ENCODE data around the gene ATOX1.

ATOX1 gene

DNA sequence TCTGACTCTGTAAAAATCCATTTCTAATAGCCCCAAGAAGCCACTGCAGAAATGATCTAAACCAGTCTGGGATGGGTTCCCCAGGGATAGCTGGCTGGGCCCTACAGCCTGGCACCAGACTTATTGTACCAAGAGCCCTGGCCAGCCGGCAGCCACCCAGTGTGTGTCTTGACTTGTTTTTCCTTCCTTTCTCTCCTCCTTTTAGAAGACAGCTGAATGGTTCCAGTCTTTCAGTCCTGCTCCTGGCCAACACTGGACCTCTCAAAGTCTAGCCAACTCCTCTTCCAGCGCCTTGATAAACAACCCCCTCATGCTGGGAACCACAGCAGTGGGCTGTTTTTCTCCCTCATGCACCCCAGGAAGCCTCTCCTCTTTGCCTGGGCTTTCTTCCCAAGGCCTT is 34.1 kb downstream of the ATOX1 start:
- Mint-ChIP-seq H3K36me3 (peaks cover 5% of the 10 kb centered on the region), H3K27ac (no peak overlapping the region), H3K9me3 (no peaks in the 10 kb centered on the region), H3K4me1 (no peaks in the 10 kb centered on the region), H3K4me3 (no peak overlapping the region)
- DNase-seq (ENCODE audit: low spot score in 2 of 2), result no peak
- no peak for ATAC-seq

DNA sequence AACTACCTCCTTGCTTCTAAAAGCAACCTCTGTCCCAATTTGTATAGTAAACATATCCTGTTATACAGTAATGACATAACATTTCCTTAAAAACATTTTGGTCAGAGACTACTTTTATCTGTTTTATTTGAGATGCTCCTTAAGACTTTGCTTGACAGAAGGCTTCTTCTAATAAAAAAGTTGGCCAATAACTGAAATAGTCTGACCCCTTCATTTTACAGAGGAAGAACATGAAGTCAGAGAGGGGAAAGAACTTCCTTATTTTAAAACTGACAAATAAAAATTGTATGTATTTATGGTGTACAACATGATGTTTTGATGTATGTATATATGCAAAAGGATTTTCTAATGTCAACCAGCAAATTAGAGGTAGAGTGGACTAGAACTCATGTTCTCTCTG is 35.9 kb downstream of the ATOX1 start:
- Mint-ChIP-seq H3K36me3 (peaks cover 5% of the 10 kb centered on the region), H3K27ac (no peak overlapping the region), H3K4me3 (no peak overlapping the region), H3K4me1 (no peaks in the 10 kb centered on the region), H3K9me3 (no peaks in the 10 kb centered on the region)
- no peak for ATAC-seq
- DNase-seq (ENCODE audit: low spot score in 2 of 2), result no peak

DNA sequence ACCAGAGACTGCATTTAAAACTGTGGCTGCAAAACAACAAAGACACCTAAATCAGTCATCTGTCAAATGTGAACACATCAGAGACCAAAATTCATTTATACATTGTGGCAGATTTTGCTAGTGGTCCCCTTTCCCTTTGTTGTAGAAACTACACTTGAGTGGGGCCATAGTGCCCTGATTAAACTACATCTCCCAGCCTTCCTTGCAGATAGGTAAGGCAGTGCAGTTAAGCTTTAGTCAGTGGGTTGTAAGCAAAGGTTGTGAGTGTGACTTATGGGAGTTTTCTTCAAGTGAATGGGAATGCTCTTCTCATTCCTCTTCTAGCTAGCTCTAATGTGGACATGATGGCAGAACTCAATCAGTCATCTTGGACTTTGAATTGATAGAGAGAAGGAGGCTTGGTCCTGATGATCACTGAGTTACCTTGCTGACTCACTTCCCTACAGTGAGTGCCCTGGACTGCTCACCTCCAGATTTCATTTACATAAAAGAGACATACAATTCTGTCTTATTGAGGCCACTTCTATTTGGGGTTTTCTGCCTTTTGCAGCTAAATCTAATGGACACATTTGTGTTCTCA is 36.5 kb downstream of the ATOX1 start:
- Mint-ChIP-seq H3K36me3 (peaks cover 5% of the 10 kb centered on the region), H3K4me3 (no peak overlapping the region), H3K27ac (peak overlapping the region; percentile 48), H3K9me3 (no peaks in the 10 kb centered on the region), H3K4me1 (no peaks in the 10 kb centered on the region)
- ATAC-seq, result peak; percentile 34
- DNase-seq (ENCODE audit: low spot score in 2 of 2), result no peak

- DNase-seq (ENCODE audit: low spot score in 2 of 2), result no peak
- ATAC-seq, result peak; percentile 91
- H3K36me3 Mint-ChIP-seq, result peaks cover 5% of the 10 kb centered on the region
- H3K9me3 Mint-ChIP-seq, result no peaks in the 10 kb centered on the region
- H3K4me3 Mint-ChIP-seq, result no peak overlapping the region
- no peaks in the 10 kb centered on the region for H3K4me1 Mint-ChIP-seq
- peak overlapping the region; percentile 48 for H3K27ac Mint-ChIP-seq
Measured at GRCh38 chr5:151721087-151721646, 37.3 kb downstream of the ATOX1 start.

DNA sequence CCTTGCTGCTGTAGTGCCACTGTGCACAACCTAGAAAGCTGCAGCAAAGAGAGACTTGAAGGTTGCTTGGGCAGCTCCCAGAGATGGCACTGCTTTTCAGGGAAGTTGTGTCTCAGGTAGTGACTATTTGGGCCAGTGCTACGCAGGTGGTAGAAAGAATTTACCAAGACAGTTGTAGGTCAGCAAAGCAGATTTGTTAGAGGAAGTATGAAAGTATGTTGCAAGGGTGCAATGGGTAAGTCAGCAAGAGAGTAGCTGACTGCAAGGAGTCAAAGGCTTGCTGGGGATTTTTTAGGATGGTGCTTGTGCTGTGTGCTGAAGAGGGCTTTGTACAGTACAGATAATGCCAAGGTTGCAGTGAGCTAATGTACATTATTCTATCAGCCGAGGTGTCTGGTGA is 38.2 kb downstream of the ATOX1 start:
- ATAC-seq (no peak), DNase-seq (ENCODE audit: low spot score in 2 of 2) (no peak)
- no peaks in the 10 kb centered on the region for H3K36me3 Mint-ChIP-seq
- no peaks in the 10 kb centered on the region for H3K4me1 Mint-ChIP-seq
- H3K9me3 Mint-ChIP-seq, result no peaks in the 10 kb centered on the region
- H3K27ac Mint-ChIP-seq, result no peak overlapping the region
- H3K4me3 Mint-ChIP-seq, result no peak overlapping the region

DNA sequence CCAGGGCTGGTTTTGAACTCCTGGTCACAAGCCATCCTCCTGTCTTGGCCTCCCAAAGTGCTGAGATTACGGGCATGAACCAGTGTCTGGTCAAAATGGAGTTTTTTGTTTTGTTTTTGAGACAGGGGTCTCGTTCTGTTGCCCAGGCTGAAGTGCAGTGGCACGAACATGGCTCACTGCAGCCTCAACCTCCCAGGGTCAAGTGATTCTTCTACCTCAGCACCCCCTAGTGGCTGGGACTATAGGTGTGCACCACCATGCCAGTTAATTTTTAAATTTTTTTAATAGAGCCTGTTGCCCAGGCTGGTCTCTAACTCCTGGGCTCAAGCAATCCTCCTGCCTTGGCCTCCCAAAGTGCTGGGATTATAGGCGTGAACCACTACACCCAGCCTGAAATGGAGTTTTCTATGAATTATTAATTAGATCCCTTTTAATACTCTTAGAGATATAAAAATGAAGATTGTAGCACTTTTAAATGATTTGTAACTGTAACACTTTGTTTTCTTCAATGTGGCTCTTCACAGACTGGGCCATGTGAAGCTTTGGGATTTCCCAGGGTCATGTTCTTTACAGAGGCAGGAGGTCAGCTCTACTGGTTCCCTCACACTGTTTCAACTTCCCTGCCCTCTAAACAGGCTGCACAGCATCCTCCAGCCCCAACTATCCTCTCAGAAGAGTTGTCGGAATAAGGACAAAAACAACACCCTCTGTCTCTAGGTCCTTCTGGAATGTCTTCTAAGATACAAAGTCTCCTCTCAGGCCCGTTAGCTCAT is 39.0 kb downstream of the ATOX1 start:
- Mint-ChIP-seq H3K9me3 (no peaks in the 10 kb centered on the region), H3K4me3 (no peak overlapping the region), H3K36me3 (no peaks in the 10 kb centered on the region), H3K27ac (no peak overlapping the region), H3K4me1 (no peaks in the 10 kb centered on the region)
- ATAC-seq (no peak), DNase-seq (ENCODE audit: low spot score in 2 of 2) (no peak)

DNA sequence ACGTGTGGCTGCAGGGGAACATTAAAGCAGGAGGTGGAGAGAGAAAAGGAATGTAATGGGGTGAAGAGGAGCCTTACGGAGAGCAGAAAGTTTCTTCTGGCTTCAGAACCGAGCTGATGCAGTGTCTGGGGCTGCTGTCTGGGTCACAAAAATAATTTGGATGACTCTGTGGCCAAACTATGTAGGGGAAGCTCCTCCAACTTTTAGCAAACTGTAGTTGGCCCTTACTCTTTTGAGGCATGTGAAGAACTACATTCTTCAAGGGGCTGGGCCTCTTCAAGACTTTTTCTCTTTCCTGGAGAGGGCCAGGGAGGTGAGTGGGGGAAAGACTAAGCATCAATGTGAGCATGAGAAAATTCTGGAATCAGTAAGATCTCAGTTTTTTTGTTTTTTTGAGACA is 39.8 kb downstream of the ATOX1 start:
- no peaks in the 10 kb centered on the region for H3K36me3 Mint-ChIP-seq
- H3K4me3 Mint-ChIP-seq, result no peak overlapping the region
- ATAC-seq, result no peak
- no peak for DNase-seq (ENCODE audit: low spot score in 2 of 2)
- H3K4me1 Mint-ChIP-seq, result no peaks in the 10 kb centered on the region
- no peak overlapping the region for H3K27ac Mint-ChIP-seq
- H3K9me3 Mint-ChIP-seq, result no peaks in the 10 kb centered on the region

DNA sequence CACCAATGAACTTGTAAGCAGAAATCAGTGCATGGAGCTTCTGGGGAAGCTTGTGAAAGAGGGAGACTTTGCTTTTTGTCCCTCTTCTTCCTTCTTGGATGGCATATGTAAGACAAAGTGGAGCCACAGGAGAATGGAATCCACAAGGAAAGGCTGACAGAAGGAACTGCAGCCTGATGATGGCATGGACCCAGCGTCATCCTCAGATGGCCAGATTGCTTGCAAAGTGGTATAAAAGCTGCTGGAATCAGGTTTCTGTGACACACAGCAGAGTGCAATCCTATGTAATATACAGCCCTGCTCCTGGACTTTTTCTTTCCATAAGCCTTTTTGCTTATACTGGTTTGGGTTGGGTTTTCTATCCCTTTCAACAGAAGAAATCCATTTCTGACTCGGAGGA is 40.3 kb downstream of the ATOX1 start:
- no peak overlapping the region for H3K27ac Mint-ChIP-seq
- H3K4me1 Mint-ChIP-seq, result no peaks in the 10 kb centered on the region
- DNase-seq (ENCODE audit: low spot score in 2 of 2) (no peak), ATAC-seq (no peak)
- no peaks in the 10 kb centered on the region for H3K36me3 Mint-ChIP-seq
- no peak overlapping the region for H3K4me3 Mint-ChIP-seq
- no peaks in the 10 kb centered on the region for H3K9me3 Mint-ChIP-seq

DNA sequence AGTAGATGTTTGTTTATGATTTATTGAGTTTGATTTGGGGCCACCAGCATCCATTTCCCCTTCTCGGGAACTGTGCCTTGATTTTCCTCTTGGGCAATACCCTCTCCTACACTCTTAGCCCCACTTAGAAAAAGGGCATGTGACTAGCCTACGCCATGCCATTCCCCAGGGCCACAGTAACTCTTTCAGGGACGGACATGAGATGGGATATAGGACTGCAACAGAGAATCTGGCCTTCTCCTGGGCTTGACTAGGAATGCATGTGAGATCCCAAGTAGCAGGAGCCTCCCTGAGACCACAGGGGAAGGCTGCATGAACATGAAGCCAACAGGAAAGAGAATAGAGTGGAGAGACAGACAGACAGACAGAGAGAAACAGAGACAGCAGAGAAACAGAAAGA is 41.0 kb downstream of the ATOX1 start:
- Mint-ChIP-seq H3K9me3 (peaks cover 2% of the 10 kb centered on the region), H3K27ac (no peak overlapping the region), H3K4me1 (no peaks in the 10 kb centered on the region), H3K36me3 (no peaks in the 10 kb centered on the region), H3K4me3 (no peak overlapping the region)
- DNase-seq (ENCODE audit: low spot score in 2 of 2) (no peak), ATAC-seq (no peak)

GRCh38 chr5:151709109-151709735 is 49.2 kb downstream of the ATOX1 start:
- DNase-seq (ENCODE audit: low spot score in 2 of 2) (no peak), ATAC-seq (no peak)
- Mint-ChIP-seq H3K4me3 (no peak overlapping the region), H3K9me3 (peaks cover 2% of the 10 kb centered on the region), H3K4me1 (no peaks in the 10 kb centered on the region), H3K27ac (no peak overlapping the region), H3K36me3 (no peaks in the 10 kb centered on the region)

DNA sequence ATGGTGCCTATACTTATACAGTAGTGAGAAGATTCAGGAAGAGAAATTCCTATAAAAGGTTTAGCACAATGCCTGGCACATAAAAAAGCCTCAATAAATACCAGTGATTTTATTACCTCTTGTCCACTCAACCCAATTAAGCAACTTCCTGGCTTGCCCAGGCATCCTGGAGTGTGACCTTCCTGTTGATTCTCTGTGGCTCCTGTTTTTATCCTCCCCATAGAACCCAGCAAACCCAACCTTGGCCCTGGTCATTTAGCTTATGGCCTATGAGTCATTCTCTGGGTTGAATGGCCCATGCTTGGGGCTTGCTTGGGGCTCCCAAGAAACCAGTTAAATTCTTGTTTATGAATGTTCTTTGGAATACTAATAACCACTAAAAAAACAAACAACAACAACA is 50.3 kb downstream of the ATOX1 start:
- peaks cover 2% of the 10 kb centered on the region for H3K9me3 Mint-ChIP-seq
- DNase-seq (ENCODE audit: low spot score in 2 of 2), result no peak
- no peak overlapping the region for H3K4me3 Mint-ChIP-seq
- no peak for ATAC-seq
- no peaks in the 10 kb centered on the region for H3K4me1 Mint-ChIP-seq
- no peak overlapping the region for H3K27ac Mint-ChIP-seq
- no peaks in the 10 kb centered on the region for H3K36me3 Mint-ChIP-seq

DNA sequence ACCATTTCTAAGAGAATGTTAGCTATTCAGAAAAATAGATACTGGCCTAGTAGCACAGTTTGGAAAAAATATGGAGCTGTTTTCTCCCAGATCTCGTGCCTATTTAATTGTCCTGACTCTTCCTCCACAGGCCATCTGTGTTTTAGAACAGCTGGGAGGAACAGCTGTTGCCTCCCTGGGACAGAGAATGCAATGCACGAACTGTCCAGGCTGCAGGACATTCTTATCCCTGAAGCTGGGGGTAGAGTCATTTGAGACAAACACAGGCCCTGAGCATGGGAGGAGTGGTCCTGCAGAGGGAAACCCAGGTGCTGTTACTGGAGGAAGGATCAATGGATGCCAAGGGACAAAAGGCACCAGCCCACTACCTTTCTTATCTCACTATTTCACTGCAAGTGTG is 50.9 kb downstream of the ATOX1 start:
- no peaks in the 10 kb centered on the region for H3K36me3 Mint-ChIP-seq
- ATAC-seq (no peak), DNase-seq (ENCODE audit: low spot score in 2 of 2) (no peak)
- H3K4me3 Mint-ChIP-seq, result no peak overlapping the region
- no peaks in the 10 kb centered on the region for H3K4me1 Mint-ChIP-seq
- no peak overlapping the region for H3K27ac Mint-ChIP-seq
- no peaks in the 10 kb centered on the region for H3K9me3 Mint-ChIP-seq

- Mint-ChIP-seq H3K9me3 (no peaks in the 10 kb centered on the region), H3K4me1 (no peaks in the 10 kb centered on the region), H3K36me3 (no peaks in the 10 kb centered on the region), H3K27ac (no peak overlapping the region), H3K4me3 (no peak overlapping the region)
- DNase-seq (ENCODE audit: low spot score in 2 of 2) (no peak), ATAC-seq (no peak)
Measured at GRCh38 chr5:151706906-151707305, 51.5 kb downstream of the ATOX1 start.

DNA sequence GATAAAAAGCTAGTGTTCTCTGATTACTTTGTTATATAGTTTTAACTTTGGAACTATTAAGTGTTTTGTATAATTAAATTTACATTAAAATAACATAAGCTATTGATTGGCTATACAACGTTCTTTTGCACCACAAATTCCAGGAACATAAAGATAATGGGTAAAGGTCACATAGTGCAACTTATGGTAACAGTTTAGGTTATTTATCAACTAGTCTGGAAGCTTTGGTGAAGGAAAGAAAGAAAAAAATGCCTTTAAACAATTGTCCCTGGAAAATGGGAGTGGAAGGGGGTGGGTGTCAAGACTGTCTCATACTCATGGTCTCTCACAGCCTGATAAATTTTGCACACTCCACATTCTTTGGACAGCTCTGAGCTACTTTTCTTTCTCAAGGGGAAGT is 54.7 kb downstream of the ATOX1 start:
- ATAC-seq, result no peak
- Mint-ChIP-seq H3K4me3 (no peak overlapping the region), H3K9me3 (no peaks in the 10 kb centered on the region), H3K4me1 (no peaks in the 10 kb centered on the region), H3K27ac (no peak overlapping the region), H3K36me3 (no peaks in the 10 kb centered on the region)
- no peak for DNase-seq (ENCODE audit: low spot score in 2 of 2)

DNA sequence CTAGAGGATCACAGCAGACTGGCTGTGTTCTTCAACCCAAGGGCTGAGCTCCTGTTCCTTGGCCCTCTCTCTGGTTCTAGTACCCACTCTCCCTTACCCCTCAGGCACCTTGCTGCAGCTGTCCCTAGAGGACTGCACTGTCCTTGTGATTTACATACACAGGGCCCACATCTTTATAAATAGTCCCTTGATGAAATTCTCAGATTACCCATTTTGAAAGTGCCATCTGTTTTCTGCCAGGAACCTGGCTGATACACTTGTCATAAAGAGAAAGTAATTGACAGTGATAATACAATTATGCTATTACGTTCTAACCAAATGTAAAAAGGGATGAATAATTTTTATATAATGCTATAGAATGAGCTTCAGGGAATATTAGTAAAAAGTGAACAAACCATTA is 55.2 kb downstream of the ATOX1 start:
- Mint-ChIP-seq H3K4me3 (no peak overlapping the region), H3K9me3 (no peaks in the 10 kb centered on the region), H3K4me1 (no peaks in the 10 kb centered on the region), H3K27ac (no peak overlapping the region), H3K36me3 (no peaks in the 10 kb centered on the region)
- DNase-seq (ENCODE audit: low spot score in 2 of 2) (no peak), ATAC-seq (peak; percentile 58)

DNA sequence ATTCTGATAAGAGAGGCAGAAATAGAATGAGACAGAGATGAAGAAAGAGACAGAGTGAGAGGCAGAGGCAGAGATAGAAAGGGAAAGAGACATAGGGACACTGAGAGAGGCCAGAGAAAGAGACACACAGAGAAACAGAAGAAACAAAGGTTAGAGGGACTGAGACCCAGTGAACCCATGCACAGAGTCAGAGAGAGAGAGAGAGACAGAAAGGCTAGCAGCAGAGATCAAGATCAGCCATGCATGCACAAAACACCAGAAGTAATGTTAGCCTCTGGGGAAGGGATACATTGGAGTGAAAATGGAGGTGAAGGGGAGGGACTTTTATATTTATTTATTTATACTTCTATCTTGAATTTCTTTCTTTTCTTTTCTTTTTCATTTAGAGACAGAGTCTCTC is 57.6 kb downstream of the ATOX1 start:
- Mint-ChIP-seq H3K27ac (no peak overlapping the region), H3K4me1 (no peaks in the 10 kb centered on the region), H3K4me3 (no peak overlapping the region), H3K9me3 (no peaks in the 10 kb centered on the region), H3K36me3 (no peaks in the 10 kb centered on the region)
- ATAC-seq (no peak), DNase-seq (ENCODE audit: low spot score in 2 of 2) (no peak)

Data from stimulated activated effector memory CD8-positive, alpha-beta T cell treated with anti-CD3 and anti-CD28 coated beads, Interleukin-12 subunit alpha, Interleukin-12 subunit beta, amount 100 ng/mL, for 72 hours (primary cell).